Measurements from ENCODE around the gene TAF1.

DNA sequence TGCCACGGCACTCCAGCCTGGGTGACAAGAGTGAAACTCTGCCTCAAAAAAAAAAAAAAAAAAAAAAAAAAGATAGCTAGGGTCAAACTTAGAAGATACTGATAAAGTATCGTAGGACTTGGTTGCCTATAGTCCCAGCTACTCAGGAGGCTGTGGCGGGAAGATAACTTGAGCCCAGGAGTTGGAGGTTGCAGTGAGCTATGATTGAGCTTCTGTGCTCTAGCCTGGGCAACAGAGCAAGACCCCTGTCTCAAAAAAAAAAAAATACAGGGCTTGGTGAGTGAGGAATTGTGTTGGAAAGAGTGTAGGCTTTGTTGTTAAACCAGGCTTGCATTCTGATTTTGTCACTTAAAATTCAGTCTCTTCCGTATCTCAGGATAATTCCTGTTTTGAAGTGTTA is 6.2 kb downstream of the TAF1 start:
- TF ChIP-seq CTCF (IDR thresholded peaks at IDR 0.05), result no peak
- TF ChIP-seq POLR2A (IDR thresholded peaks at IDR 0.05), result no peak
